ENCODE measurements around the gene TAF1D.
A peak's percentile ranks its signal among the peaks of the same experiment; 100 is the strongest.
"Not testable (repeated sequence)": the region's sequence is repeated elsewhere in the genome, so short reads cannot be mapped to it uniquely, and the experiment has no call there.

The TAF1D gene

DNA sequence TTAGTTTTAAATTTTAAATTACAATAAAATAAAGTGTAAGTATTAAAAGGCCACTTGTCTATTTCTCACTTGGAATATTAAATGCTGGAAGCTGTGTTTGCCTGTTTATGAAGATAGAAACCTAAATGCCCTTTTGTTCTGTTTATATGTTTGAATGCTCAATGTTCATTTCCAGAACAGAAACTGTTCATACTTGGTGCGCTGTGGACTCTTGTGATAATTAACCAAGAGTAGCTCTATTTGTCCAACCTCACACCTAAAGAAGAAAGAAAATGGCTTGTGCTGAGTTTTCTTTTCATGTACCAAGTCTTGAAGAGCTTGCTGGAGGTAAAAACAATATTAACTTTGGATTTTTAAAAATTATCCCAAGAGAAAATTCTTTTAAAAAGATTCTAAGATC, 5.8 kb upstream of the TAF1D start:
- DNase-seq (ENCODE audit: low read depth), result no peak

DNA sequence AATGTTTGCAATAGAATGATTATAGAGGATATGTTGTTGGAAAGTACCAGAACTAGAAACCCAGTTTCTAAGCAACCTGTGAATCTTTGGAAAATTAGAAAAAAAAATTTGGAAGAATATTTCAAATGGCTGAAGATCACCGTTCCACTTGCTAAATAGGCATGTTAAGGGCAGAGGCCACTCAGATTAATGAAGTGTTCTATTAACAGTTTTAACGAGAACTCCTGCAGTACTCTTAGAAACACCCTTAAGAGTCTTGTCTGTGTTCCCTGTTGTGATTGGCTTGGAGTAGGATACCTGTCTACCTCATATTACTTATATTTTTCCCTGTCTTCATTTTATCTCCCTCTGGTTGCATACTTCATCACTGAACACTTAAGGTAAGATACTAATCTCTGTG, 4.8 kb upstream of the TAF1D start:
- no peak for DNase-seq (ENCODE audit: low read depth)

DNA sequence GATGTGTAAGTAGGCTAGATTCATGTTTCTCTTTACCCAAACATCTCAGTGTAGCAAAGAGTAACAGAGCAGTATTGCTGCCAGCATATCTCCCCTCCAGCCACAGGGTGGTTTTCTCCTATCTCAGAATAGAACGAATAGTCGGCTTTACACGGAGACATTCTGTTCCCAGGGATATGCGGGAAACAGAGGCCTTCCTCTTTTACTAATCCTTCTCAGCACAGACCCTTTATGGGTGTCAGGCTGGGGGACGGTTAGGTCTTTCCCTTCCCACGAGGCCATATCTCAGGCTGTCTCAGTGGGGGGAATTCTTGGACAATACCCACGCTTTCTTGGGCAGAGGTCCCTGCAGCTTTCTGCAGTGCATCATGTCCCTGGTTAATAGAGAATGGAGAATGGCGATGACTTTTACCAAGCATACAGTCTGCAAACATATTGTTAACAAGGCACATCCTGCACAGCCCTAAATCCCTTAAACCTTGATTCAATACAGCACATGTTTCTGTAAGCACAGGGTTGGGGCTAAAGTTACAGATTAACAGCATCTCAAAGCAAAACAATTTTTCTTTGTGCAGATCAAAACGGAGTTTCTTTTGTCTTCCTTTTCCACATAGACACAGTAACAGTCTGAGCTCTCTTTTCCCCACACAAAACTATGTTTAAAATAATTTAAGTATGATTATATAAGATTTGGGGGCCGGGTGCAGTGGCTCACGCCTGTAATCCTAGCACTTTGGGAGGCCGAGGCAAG, 3.9 kb upstream of the TAF1D start:
- not testable (repeated sequence) for DNase-seq (ENCODE audit: low read depth)

DNA sequence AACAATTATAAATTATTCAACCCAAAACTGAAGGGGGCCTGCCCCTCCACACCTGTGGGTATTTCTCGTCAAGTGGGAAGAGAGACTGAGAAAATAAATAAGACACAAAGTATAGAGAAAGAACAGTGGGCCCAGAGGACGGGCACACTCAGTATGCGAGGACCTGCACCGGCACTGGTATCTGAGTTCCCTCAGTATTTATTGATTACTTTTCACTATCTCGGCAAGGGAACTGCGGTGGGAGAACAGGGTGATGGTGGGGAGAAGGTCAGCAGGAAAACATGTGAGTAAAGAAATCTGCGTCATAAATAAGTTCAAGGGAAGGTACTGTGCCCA, 3.3 kb upstream of the TAF1D start:
- no peak for DNase-seq (ENCODE audit: low read depth)

DNA sequence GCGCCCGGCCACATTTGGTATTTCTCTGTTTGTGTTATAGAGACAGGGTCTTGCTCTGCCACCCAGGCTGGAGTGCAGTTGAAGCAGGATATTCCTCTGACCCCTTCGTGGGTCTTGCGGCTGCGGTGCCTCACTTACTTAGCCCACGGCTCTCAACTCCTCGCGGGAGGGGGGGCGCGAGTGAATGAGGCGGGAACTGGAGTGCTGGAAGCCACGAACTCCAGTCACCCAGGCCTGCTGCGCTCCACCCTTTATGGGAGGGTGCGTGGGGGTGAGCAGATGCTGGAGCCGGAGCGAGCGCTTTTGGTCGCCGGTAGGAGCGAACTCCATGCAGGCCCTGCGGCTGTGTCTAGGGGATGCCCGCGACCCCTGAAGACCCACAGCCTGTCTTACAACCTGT, 2.0 kb upstream of the TAF1D start:
- DNase-seq (ENCODE audit: low read depth), result no peak

DNA sequence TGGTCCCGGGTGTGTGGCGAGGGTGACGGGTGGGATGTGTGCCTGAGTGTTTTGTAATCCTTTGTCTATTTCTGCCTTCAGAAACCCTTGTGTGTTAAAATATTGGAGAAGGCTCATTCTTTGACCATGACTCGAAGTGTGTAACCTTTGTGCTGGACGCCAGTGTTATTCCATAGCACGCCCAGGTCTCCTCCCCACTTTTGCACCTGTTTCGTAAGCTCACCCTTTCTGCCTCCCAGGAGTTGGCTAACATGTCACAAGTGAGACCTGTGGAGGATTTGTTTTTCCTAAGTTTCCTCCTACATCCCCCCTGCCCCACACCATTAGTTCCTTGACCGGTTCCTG, 559 bp upstream of the TAF1D start:
- no peak for DNase-seq (ENCODE audit: low read depth)

DNA sequence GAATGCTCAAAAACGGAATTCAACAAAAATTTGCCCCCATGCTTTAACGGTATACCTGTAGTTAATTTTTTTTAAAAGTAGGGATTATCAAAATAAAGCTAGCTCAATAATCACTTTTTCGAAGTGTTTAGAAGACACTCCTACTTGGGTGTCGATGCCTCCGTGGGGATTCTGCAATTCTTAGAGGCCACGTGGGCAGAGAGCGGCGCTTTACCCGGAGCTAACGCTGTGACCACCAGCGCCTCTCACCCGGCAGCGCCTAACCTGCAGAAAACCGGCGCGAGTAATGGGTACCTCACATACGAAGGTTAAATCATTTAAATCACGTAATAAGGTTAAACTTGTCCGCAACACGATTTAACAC, 583 bp downstream of the TAF1D start:
- DNase-seq (ENCODE audit: low read depth), result peak; percentile 32

DNA sequence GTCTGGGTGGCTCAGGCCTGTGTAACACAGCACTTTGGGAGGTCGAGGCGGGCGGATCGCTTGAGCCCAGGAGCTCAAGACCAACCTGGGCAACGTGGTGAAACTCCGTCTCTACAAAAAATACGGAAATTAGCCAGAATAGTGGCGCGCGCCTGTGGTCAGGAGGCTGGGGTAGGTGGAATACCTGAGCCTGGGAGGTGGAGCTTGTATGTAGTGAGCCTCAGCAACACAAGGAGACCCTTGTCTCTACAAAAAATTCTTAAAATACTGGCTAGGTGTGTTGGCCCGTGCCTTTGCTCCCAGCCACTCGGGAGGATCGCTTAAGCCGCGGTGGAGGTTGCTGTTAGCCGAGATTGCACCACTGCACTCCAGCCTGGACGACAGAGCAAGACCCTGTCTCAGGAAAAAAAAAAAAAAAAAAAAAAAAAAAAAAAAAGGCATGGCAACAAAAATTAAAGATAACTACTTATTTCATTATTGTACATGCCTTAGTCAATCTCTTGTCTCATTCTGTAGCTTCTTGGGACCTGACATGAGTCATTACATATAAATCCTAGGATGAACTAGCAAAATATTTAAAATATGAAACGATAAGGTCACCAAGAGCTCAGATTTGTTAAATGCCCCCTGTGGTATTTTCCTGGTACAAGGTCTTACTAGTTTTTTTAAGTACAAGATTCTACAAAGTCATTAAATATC, 1.1 kb downstream of the TAF1D start:
- DNase-seq (ENCODE audit: low read depth), result no peak

DNA sequence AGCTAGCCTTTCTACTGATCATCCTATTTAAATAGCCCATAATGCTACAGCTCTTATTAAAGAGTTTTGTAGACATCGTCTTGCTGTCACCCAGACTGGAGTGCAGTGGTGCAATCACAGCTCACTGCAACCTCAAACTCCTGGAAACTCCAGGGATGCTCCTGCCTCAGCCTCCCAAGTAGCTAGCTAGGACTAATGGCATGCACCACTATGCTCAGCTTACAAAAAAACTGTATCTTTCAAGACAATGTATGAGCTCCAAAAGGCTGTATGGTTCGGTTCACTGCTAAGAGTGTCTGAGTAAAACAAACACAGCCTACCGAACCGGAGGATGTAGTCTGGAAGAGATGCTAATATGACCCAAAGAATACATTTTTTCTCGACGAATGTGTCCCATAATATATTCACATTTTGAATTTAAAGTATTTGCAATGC, 2.6 kb downstream of the TAF1D start:
- no peak for DNase-seq (ENCODE audit: low read depth)

DNA sequence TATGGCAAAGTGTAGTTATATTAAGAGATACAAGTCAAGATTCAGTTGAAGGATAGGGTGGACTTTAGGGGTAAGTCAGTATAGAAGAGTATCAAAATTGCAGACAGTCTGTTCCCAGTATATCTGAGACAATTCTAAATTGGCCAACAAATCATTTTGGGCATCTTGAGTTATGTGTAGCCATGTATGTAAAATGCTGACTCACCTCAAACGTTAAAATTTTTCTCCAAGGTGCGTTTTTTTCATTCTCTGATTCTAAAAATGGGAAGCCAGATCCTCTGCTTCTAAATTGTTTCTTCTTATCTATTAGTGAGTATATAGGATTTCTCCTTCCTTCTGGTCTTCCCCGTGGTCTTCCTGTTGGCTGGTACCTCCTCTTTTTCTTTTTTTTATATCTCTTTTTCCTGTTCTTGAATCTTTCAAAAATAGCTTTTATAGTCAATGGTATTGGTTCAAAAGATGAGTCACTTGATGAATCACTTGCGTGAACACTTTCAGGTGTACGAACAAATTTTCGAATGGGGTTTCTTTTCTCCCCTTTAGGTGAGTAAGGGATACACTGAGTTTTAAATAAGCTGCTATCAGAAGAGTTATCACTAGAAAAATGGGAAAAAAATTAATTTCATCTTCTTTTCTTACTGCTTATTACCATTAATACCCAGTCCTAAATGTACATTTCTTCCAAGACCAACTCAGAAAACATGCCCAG, 3.2 kb downstream of the TAF1D start:
- no peak for DNase-seq (ENCODE audit: low read depth)

DNA sequence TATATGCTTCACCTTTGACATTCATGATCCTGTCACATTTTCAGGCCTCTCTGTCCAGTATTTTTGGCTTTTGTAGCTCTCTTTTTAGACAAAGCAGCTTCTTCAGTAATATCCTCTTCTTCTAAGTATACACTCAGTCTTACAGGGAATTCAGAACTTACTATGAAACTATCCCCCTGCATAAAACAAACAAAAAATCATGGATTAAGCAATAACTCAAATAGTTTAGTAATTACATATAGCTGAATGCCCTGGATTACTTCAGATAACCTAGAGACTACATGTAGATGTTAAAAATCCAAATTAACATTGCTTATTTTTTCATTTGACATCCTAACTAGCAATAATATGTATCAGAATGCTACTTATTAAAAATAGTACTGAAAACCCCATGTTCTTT, 5.2 kb downstream of the TAF1D start:
- DNase-seq (ENCODE audit: low read depth), result no peak

DNA sequence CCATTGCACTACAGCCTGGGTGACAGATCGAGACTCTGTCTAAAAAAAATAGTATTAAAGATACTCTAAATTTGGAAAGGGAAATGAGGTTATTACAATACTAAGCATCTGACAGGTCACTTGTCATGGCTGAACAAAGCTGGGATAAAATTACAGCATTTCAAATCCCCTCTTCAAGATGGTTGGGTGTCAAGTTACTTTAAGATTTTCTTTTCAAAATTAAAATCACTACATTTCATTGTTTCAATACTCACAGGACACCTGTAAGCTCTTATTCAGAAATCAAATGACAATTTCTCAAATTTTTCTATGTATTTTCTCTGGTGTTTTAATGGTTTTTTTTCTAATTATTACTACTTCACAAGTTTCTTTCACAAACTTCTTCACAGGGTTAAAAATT, 5.7 kb downstream of the TAF1D start:
- DNase-seq (ENCODE audit: low read depth), result no peak

DNA sequence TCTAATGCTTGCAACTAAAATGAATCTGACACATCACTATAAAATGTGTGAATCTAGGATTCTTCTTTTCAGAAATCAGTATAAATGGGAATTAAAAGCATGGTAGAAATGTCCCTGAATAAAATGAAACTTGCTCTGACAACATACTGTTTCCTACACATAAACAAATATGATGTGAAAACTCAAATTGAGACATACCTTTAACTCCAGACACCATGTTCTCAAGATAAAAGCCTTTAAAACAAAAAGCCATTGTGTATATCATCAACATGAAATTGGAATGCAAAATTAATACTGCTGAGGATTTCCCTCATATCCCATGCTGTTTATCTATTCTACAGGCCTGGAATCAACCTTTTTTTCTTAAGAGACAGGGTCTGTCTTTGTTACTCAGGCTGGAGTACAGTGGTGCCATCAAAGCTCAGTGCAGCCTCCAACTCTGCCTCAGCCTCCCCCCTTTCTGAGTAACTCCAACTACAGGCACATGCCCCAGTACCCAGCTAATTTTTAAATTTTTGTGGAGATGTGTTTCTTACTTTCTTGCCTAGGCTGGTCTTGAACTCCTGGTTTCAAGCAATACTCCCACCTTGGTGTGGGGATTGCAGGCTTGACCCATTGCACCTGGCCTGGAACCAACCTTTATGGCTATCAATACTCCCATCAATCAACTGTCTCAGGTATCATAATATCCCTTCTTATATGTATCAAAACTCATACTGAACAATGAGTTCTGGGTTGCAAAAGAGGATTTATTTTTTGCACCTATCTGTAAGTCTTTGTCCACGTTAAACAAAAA, 6.7 kb downstream of the TAF1D start:
- no peak for DNase-seq (ENCODE audit: low read depth)

DNA sequence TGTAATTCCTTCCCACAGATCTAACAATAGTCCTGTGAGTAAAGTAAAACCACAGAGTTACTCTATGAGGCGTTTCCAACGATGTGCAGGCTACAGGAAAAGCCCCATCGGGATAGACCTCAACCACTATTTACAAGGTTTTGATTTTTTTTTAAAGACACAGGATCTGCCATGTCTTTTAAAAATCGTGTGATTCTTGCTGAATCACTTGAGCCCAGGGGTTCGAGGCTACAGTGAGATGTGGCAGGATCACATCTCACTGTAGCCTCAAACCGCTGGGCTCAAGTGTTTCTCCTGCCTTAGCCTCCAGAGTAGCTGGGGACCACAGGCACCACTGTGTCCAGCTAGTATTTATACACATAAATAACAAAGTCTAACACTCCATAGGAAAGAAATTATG, 7.8 kb downstream of the TAF1D start:
- no peak for DNase-seq (ENCODE audit: low read depth)

DNA sequence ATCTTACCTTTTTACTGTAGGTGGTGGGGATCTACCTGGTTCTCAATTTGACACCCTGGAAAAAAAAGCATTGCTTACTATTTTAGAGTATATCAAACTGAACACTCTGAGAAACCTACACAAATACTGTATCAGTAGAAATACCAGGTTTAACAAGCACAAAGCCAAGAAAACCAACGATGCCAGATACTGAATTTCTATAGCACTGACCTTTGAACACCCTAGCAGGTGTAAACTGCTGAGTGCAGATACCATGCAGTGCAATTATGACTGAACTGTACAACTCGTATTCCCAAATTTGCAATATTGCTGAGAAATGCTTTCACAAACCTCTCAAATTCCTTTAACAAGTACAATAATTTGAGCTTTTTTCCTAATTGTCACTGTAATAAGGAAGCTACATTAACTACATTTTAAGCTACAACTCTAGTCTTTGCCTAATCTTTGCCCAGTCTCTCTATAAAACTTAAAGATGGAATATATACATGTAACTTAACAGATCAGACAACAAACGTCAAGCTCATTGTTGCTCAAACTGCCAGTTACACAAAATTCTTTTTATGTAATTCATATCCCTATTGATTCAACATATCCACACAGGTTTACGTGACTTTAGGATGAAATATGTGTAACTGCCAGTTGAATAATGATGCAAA, 8.9 kb downstream of the TAF1D start:
- no peak for DNase-seq (ENCODE audit: low read depth)

DNA sequence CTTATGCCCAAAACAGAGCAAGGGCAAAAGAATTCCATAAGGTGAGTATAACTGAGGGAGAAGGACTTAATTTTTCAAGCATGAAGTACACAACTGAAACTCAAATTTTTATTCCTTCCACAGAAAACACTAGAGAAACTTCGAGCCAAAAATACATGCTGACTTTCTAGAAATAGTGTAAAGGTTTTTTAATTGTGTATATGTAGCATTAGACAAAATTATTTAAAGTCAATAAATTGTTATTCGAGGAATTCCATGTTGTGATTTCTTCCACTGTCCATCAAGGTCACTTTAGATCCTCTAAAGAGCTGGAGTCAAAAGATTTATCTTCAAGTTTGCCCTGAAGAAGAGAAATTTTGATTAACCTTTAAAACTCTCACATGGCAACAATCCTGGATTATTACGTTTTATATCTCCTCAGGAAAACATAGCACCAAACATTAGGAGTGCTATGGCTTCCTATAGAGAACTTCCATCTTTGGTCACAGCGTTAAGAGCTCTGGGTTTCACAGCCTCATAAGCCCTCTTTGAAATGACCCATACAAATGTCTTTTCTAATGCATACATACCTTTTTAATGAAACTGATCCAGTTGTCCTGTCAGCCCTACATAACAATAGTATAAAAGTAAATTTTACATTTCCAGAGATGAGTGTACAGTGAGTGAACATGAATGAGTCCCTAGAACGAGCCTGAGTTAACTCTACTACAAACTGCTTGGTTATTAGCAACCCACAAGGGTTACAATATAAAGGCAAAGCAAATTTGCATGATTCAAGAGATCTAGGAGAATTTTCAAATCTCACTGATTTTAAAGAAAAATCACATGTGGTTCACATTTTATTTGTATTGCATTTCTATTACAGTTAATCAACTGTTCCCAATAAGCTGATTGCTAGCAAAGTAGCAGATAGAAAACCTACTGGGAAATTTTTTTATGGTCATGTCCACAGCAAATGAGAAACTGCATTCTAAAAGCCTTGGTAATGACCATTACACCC, 10.9 kb downstream of the TAF1D start:
- no peak for DNase-seq (ENCODE audit: low read depth)

DNA sequence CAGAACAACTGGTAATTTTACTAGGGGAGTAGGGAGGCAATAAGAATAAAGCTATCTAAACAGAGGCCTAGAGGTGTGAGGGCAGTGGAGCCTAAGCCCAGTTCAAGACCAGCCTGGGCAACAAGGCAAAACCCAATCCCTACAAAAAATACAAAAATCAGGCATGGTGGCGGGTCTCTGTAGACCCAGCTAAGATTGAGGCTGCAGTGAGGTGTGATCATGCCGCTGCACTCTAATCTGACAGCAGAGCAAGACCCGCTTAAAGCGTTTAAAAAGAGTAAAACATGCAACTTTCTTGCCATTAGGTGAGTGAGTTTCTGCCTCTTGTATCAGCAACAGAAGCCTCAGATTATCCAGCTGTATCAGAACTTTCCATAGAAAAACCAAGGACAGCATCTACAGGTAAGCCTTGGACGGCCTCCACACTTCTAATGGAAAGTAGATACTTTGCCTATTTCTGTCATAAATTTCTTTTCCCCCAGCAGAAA, 12.1 kb downstream of the TAF1D start:
- DNase-seq (ENCODE audit: low read depth), result no peak

DNA sequence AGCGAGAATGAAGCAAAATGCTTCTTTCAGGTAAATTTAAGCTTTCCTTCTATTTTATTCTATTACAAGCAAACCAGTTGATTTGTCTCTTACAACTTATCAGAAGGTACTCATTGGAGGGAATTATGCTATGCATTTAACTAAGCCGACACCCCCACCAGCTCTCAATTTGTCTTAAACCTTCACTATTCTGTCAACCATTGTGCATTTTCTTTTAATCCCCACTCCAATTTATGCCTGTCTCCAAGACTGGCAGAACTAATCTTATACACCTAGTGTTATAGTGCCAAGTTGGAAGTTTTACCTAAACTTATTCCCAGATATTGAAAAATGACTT, 12.5 kb downstream of the TAF1D start:
- DNase-seq (ENCODE audit: low read depth), result no peak

DNA sequence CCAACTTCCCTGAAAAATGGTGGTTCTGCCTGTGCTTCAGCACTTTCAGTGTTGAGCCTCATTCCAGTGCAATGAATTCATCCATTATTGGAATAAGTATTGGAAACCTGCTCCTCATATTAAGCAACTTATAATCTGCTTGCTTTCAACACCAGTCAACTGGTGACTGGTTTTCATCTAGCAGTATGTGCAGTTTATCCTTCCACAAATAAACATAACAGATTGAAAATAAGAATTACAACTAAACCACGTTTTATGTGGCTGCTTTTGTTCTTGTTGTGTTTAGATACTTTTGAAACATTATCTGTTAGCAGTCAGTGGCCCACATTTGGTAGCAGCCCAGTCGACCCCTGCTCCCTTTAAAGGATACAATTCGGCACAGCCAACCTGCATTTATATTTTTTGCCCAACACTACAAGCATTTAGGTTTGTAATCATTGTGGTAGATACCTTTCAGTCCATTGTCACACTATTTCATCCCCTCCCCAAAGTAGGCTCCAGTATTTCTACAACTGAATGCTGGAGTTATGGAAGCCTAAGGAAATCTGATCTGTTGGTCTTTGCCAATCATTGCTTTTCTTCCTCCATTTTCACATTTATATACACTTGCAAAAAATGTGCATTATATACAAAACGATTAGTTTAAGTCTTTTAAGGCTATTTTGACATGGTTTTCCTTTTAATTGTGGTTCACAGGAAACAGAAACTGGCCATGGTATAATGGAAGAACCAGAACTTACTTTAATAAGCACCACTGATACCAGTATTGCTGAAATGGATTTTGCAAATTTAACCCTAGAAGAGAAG, 13.1 kb downstream of the TAF1D start:
- no peak for DNase-seq (ENCODE audit: low read depth)

DNA sequence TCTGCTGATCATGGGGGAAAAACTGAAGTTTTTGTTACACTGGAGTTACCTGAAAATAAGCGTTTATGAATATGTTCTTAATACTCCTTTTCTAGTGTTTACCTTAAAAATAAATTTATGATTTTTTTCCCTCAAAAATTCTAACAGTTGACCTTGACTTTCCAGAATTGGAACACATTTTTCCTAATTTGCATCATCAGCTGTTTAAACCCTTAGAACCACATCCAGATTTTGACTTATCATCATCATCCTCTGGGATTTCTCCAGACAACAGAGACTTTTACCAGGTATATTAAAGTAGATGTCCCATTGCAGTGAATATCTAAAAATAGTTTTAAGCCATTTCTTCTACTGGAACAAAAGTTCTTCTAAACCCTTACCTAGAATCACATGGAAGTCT, 17.2 kb downstream of the TAF1D start:
- DNase-seq (ENCODE audit: low read depth), result no peak
